Neural cell (in vitro differentiated cells): ENCODE results near the gene HAO2.

Source experiments
- CTCF ChIP-seq: fragments of 450-650 bp; IDR thresholded peaks from 2 replicates; pipeline ENCODE4 v1.5.1; 2014; ENCODE audit warnings: antibody characterized with exemption, mild to moderate bottlenecking, moderate library complexity; ENCODE audit not compliant: poor library complexity, severe bottlenecking
- EP300 ChIP-seq: fragments of 450-650 bp; conservative IDR thresholded peaks from 2 replicates; pipeline ENCODE4 v1.6.1; 2014; ENCODE audit warnings: antibody characterized with exemption, mild to moderate bottlenecking, moderate library complexity; ENCODE audit not compliant: poor library complexity, severe bottlenecking
- RAD21 ChIP-seq: fragments of 450-650 bp; conservative IDR thresholded peaks from 2 replicates; pipeline ENCODE4 v1.6.1; 2014; ENCODE audit warnings: antibody characterized with exemption, mild to moderate bottlenecking, moderate library complexity
- SMC3 ChIP-seq: fragments of 450-650 bp; conservative IDR thresholded peaks from 2 replicates; pipeline ENCODE4 v1.6.1; 2014; ENCODE audit warnings: antibody characterized with exemption, mild to moderate bottlenecking, moderate library complexity; ENCODE audit not compliant: poor library complexity
- TAF1 ChIP-seq: IDR thresholded peaks from 2 replicates; pipeline ENCODE4 v1.6.1; 2012; ENCODE audit warnings: low read depth

DNA sequence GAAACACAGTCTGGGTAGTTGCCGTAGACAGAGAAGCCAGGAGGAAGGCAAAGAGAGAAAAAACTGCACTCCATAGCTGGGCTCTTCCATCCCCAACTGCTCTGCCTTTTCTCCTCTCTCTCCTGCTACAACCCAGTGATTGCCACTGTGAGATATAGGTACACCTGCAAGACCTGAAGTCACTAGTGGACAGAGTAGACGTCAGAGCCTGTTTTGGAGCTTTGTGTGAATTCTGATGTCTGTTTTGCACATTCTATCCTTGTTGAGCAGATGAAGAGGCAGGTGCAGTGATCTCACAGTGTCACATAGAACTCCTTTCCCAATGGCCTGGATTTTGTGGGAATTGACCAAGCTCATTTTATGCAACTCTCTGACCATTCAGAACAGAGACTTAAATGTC lies 2.2 kb downstream of the HAO2 start:
- TF ChIP-seq SMC3 (no peak), CTCF (no peak), TAF1 (no peak), RAD21 (no peak), EP300 (no peak)
